SK-N-MC (cell line): ENCODE results near the gene PLXDC2.

Source experiments
- EZH2 ChIP-seq: fragments of 200-600 bp; sonication (generic); IDR thresholded peaks from one replicate; pipeline ENCODE4 v1.6.1; 2017; ENCODE audit warnings: antibody characterized with exemption
- POLR2AphosphoS5 ChIP-seq: IDR thresholded peaks from 2 replicates; pipeline ENCODE4 v1.6.1; 2012; ENCODE audit warnings: mild to moderate bottlenecking, low read depth, low read length, borderline replicate concordance

GRCh38 chr10:19791032-19791431 is 25.2 kb upstream of the PLXDC2 start:
- TF ChIP-seq EZH2, result no peak
- TF ChIP-seq POLR2AphosphoS5, result no peak
